ENCODE results near the gene GABRP.

GRCh38 chr5:170769898-170770416, 13.6 kb upstream of the GABRP start:
- TF ChIP-seq POLR2A (IDR thresholded peaks at IDR 0.05; ENCODE audit: low read depth, low read length) (no peak), POLR2AphosphoS5 (IDR thresholded peaks at IDR 0.05; ENCODE audit: low read depth, low read length) (no peak)
